Activated naive CD4-positive, alpha-beta T cell treated with anti-CD3 and anti-CD28 coated beads, Interleukin-2, amount 10 ng/mL, durations not matched to agents 7 days and 5 days (primary cell): ENCODE results near the gene CPEB2.
"Not testable (repeated sequence)": the region's sequence is repeated elsewhere in the genome, so short reads cannot be mapped to it uniquely, and the experiment has no call there.

Experiments
- CTCF ChIA-PET: fragments of 350-600 bp; sonication (Branson Sonifier 250); formaldehyde crosslinking; loops from one replicate; lab custom pipeline; 2021; ENCODE audit warnings: antibody characterized with exemption; lab: Charles Lee
- DNase-seq: peaks from one replicate; pipeline ENCODE4 v3.0.0-alpha.2; 2020
- H3K27ac Mint-ChIP-seq: one replicate; pipeline ENCODE4 v1.8.0; 2021; ENCODE audit warnings: mild to moderate bottlenecking, moderate library complexity, mixed read lengths
- H3K27me3 Mint-ChIP-seq: one replicate; pipeline ENCODE4 v1.8.0; 2021; ENCODE audit warnings: mild to moderate bottlenecking, mixed read lengths
- H3K36me3 Mint-ChIP-seq: one replicate; pipeline ENCODE4 v1.8.0; 2021; ENCODE audit warnings: mixed read lengths
- H3K4me1 Mint-ChIP-seq: one replicate; pipeline ENCODE4 v1.8.0; 2021; ENCODE audit warnings: mixed read lengths
- H3K4me3 Mint-ChIP-seq: one replicate; pipeline ENCODE4 v1.8.0; 2021; ENCODE audit warnings: mild to moderate bottlenecking, moderate library complexity, mixed read lengths
- H3K9me3 Mint-ChIP-seq: one replicate; pipeline ENCODE4 v1.8.0; 2021; ENCODE audit warnings: mixed read lengths

Gene CPEB2

DNA sequence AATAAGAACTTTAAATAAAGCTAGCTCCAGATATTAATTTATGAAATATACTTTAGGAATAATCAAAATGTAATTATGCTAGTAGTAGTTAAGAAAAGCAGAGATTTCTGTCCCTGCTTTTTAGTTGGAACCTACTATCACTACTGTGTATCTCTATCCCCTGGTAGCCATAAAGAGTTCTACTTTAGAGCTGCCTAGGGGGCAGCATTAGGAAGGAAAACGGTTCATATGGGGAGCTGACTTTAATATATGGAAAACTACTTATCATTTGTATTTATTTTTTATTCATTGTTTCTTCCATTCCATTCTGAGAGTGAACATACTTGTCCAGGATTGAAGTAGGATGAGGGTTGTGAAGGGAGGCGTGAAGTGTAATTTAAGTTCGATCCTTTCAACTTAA is 40.9 kb downstream of the CPEB2 start:
- Mint-ChIP-seq H3K9me3 (no peaks in the 10 kb centered on the region), H3K4me1 (no peaks in the 10 kb centered on the region), H3K36me3 (peaks cover 10% of the 10 kb centered on the region), H3K27ac (no peak overlapping the region), H3K4me3 (no peak overlapping the region), H3K27me3 (no peaks in the 10 kb centered on the region)
- CTCF ChIA-PET = no interaction called here
- DNase-seq = no peak

DNA sequence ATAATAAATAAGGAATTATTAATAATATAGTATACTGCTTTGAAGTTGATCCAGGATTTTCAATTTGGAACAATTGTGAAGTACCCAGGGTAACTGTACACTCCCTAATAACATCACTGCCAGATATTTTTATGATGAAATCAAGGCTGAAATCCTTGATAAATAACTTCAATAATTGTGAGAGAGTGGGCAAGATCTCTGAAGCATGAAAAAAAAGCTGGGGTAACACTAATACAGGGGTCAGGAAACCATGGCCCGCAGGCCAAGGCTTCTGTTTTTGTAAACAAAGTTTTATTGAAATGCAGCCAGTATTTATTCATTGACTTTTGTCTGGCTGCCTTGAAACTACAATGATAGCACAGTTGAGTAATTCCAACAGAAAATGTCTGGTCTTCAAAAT is 41.6 kb downstream of the CPEB2 start:
- no peak overlapping the region for H3K4me3 Mint-ChIP-seq
- CTCF ChIA-PET = no interaction called here
- peaks cover 8% of the 10 kb centered on the region for H3K36me3 Mint-ChIP-seq
- no peak overlapping the region for H3K27ac Mint-ChIP-seq
- no peak for DNase-seq
- no peaks in the 10 kb centered on the region for H3K27me3 Mint-ChIP-seq
- no peaks in the 10 kb centered on the region for H3K4me1 Mint-ChIP-seq
- no peaks in the 10 kb centered on the region for H3K9me3 Mint-ChIP-seq

DNA sequence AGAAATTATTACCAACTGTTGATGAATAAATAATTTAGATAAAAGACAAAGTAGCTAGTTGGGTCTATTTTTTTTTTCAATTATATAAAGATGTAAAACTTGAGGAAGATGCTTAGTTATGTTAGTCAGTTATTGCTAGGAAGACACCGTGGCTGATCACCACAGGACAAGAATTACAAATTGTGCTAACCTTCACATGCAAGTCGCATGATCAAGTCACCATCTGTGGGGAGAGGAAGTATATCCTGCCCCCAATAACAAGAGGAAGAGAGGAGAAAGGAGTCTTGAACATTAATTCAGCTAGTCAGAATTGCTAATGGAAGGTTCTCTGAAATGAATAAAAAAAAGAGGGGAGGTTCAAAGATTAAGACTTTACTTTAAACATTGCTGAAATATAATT is 52.3 kb downstream of the CPEB2 start:
- Mint-ChIP-seq H3K27me3 (no peaks in the 10 kb centered on the region), H3K27ac (no peak overlapping the region), H3K4me3 (no peak overlapping the region), H3K4me1 (peaks cover 2% of the 10 kb centered on the region), H3K36me3 (peaks cover 35% of the 10 kb centered on the region), H3K9me3 (no peaks in the 10 kb centered on the region)
- no peak for DNase-seq
- CTCF ChIA-PET = interaction anchor here (0.5 to 1.5 kb wide), 2 partner anchors 15 to 405 kb away, joined by 3 to 5 read pairs; no protein-coding TSS in a partner anchor

DNA sequence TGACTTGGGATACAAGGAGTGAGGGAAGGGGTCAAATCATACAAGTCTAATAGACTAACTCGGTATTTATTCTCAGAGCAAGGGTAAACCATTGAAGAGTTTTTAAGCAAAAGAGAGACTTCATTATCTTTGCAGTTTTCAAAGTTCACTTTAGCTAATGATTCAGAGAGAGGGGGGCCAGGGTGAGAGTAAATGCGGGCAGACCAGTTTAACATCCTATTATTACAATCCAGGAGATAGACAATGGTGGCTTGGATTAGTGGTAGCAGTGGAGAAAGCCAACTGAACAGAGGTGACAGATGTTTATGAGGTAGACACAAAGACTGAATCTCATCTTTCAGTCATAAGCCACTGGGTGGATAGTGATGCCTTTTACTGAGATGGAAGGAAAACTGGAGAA is 57.9 kb downstream of the CPEB2 start:
- CTCF ChIA-PET = no interaction called here
- H3K4me1 Mint-ChIP-seq = no peaks in the 10 kb centered on the region

DNA sequence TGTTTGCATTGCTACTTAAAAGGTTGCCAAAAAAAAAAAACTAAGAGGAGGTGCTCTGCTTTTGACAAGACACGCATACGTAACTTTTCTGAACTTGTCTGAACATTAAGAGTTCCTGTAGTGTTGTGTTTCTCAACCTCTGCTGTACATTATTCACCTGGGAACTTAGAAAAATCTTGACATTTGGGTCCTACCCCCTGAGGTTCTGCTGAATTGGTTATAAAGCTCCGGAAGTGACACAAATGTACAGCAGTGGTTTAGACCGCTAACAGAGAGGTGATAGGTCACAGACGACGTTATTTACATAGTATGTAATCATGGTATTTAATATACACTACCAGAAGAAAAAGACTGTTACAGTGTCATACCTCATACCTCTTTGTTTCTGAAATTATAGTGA is 61.1 kb downstream of the CPEB2 start:
- Mint-ChIP-seq H3K27ac (no peak overlapping the region), H3K27me3 (no peaks in the 10 kb centered on the region), H3K4me1 (no peaks in the 10 kb centered on the region), H3K9me3 (no peaks in the 10 kb centered on the region), H3K36me3 (peaks cover 30% of the 10 kb centered on the region), H3K4me3 (no peak overlapping the region)
- no peak for DNase-seq
- CTCF ChIA-PET = no interaction called here

More for the DNA sequence above, 57.9 kb downstream of the CPEB2 start:
- Mint-ChIP-seq H3K27me3 (no peaks in the 10 kb centered on the region), H3K27ac (no peak overlapping the region), H3K4me3 (no peak overlapping the region), H3K9me3 (no peaks in the 10 kb centered on the region), H3K36me3 (peaks cover 26% of the 10 kb centered on the region)
- DNase-seq = no peak

DNA sequence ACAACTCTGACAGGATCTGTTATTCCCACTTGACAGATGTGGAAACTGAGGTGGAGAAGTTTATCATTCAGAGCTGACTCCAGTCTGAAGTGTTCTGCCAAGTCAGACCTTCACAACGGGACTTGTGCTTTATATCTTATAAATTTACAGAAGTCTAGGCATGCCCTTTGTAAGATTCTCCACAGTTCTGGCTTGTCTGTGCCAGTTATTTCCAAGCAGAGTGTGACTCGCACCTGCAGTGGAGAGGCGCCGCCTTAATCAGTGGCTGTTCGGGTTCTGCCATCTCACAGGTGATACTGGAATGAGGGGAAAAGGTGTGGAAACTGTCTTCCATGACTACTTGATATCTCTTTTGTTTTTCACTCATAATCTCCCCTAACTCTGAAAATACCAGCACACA is 63.2 kb downstream of the CPEB2 start:
- Mint-ChIP-seq H3K27me3 (no peaks in the 10 kb centered on the region), H3K27ac (no peak overlapping the region), H3K36me3 (peaks cover 26% of the 10 kb centered on the region), H3K9me3 (no peaks in the 10 kb centered on the region), H3K4me1 (no peaks in the 10 kb centered on the region), H3K4me3 (no peak overlapping the region)
- no peak for DNase-seq
- CTCF ChIA-PET = no interaction called here

DNA sequence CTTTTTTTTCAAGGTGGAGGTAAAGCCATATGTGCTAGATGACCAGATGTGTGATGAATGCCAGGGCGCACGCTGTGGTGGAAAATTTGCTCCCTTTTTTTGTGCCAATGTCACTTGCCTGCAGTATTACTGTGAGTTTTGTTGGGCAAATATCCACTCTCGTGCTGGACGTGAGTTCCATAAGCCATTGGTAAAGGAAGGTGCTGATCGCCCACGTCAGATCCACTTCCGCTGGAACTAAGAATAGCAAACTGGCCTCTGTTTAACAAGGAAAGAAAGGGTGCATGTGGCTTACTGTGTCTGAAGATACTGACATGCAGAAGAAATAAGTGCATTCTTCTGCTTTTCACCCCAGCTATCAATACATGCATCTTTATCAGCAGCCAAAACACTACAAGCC is 63.9 kb downstream of the CPEB2 start:
- H3K27ac Mint-ChIP-seq = no peak overlapping the region

DNA sequence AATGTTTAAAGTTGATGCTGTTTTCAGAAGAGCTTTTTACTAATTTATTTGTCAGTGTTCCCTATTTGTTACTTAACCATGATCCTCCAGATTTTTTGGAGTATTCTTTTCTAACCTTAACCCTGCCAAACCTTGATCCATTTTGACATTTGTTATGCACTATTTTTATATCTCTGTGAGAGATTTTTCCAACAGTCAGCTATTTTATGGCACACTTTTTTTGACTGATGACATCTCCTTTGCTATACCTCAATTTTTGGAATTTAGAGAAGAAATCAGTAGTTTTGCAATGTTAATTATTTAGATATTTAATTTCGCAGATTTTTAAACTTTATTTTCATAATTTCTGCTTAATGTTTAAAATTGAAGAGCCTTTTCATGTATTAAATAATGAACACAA is 66.0 kb downstream of the CPEB2 start:
- CTCF ChIA-PET = no interaction called here
- no peaks in the 10 kb centered on the region for H3K27me3 Mint-ChIP-seq

More for the DNA sequence above, 63.9 kb downstream of the CPEB2 start:
- Mint-ChIP-seq H3K9me3 (no peaks in the 10 kb centered on the region), H3K4me3 (no peak overlapping the region), H3K4me1 (no peaks in the 10 kb centered on the region), H3K27me3 (no peaks in the 10 kb centered on the region), H3K36me3 (peaks cover 29% of the 10 kb centered on the region)
- DNase-seq = no peak
- CTCF ChIA-PET = no interaction called here

DNA sequence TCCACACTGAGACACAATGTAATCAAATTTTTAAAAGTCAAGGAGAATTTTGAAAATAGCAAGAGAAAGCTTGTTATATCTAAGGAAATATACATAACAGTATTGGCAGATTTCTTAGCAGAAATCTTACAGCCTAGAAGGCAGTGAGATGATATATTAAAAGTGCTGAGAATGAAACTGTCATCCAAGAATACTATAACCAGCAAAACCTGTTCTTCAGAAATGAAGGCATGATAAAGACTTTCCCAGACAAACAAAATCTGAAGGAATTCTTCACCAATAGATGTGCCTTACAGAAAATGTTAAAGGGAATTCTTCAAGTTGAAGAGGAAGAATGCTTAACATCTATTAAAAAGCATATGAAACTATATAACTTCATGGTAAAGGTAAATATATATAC is 73.6 kb downstream of the CPEB2 start:
- H3K27me3 Mint-ChIP-seq = peaks cover 3% of the 10 kb centered on the region
- H3K4me3 Mint-ChIP-seq = no peak overlapping the region
- peaks cover 5% of the 10 kb centered on the region for H3K9me3 Mint-ChIP-seq
- no peak for DNase-seq
- CTCF ChIA-PET = no interaction called here
- H3K27ac Mint-ChIP-seq = no peak overlapping the region
- peaks cover 5% of the 10 kb centered on the region for H3K36me3 Mint-ChIP-seq
- H3K4me1 Mint-ChIP-seq = no peaks in the 10 kb centered on the region

More for the DNA sequence above, 66.0 kb downstream of the CPEB2 start:
- Mint-ChIP-seq H3K4me1 (no peaks in the 10 kb centered on the region), H3K4me3 (no peak overlapping the region), H3K9me3 (peaks cover 2% of the 10 kb centered on the region), H3K27ac (no peak overlapping the region), H3K36me3 (peaks cover 29% of the 10 kb centered on the region)
- no peak for DNase-seq

DNA sequence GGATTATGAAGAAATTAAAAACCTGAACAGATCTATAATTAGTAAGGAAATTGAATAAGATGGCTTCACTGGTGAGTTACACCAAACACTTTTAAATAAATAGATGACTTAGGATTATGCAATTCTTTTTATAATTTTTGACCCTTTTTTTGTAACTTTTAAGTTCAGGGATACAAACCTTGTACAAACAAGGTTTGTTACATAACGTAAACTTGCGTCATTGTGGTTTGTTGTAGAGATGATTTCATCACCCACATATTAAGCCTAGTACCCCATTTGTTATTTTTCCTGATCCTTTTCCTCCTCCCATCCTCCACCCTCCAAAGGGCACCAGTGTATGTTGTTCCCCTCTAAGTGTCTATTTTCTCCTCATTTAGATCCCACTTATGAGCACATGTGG is 75.7 kb downstream of the CPEB2 start:
- CTCF ChIA-PET = no interaction called here
- peaks cover 4% of the 10 kb centered on the region for H3K9me3 Mint-ChIP-seq
- DNase-seq = no peak
- H3K36me3 Mint-ChIP-seq = no peaks in the 10 kb centered on the region
- no peaks in the 10 kb centered on the region for H3K4me1 Mint-ChIP-seq
- H3K27me3 Mint-ChIP-seq = peaks cover 3% of the 10 kb centered on the region
- H3K27ac Mint-ChIP-seq = no peak overlapping the region
- no peak overlapping the region for H3K4me3 Mint-ChIP-seq

DNA sequence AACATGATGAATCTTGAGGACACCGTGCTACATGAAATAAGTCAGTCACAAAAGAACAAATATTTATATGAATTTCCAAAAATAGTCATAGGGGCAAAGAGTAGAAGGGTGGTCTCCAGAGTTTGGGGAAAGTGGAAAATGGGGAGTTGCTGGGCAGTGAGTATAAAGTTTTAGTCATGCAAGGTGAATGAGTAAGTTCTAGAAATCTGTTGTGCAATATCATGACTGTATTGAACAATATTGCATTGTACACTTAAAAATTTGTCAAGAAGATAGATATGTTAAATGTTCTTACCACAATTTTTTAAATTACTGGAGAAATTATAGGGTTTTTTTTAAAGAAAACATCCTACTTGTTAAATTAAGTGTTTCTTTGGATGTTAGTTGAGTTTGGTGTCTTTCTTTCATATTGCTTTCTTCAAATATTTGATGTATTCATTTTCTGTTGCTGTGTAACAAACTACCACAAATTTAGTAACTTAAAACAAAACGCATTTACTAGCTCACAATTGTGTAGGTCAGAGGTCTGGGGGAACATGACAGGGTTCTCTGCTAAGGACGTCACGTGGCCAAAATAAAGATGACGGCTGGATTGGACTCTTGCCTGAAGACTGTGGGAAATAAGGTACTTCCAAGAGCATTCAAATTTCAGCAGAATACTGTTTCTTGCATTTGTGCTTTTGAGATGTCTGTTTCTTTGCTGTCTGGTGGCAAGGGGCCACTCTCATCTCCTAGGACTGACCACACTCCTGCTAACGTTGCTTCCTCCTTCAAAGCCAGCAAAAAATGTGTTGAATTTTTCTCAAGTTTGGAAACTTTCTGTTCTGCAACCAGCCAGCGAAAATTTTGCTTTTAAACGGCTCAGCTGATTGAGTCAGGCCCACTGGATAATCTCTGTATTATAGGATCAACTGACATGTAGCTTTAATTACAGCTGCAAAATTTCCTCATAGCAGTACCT is 76.7 kb downstream of the CPEB2 start:
- Mint-ChIP-seq H3K36me3 (no peaks in the 10 kb centered on the region), H3K9me3 (peaks cover 4% of the 10 kb centered on the region), H3K4me3 (no peak overlapping the region), H3K4me1 (no peaks in the 10 kb centered on the region), H3K27me3 (peaks cover 6% of the 10 kb centered on the region), H3K27ac (no peak overlapping the region)
- CTCF ChIA-PET = no interaction called here
- no peak for DNase-seq

DNA sequence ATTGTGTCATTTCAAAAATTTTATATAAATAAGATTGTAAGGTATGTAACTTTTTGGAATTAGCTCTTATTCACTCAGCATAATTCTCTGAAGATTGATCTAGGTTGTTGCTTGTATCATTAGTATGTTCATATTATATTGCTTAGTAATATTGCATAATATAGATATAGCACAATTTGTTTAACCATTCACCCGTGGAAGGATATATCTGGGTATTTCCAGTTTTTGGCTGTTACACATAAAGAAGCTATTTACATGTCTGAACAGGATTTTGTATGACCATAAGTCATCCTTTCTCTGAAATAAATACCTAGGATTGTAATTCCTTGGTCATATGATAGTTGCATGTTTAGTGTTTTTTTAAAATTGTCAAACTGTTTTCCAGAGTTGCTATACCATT is 82.5 kb downstream of the CPEB2 start:
- H3K36me3 Mint-ChIP-seq = no peaks in the 10 kb centered on the region
- no peak overlapping the region for H3K4me3 Mint-ChIP-seq
- peaks cover 6% of the 10 kb centered on the region for H3K27me3 Mint-ChIP-seq
- no peak overlapping the region for H3K27ac Mint-ChIP-seq
- H3K4me1 Mint-ChIP-seq = no peaks in the 10 kb centered on the region
- H3K9me3 Mint-ChIP-seq = no peaks in the 10 kb centered on the region
- CTCF ChIA-PET = no interaction called here
- no peak for DNase-seq

DNA sequence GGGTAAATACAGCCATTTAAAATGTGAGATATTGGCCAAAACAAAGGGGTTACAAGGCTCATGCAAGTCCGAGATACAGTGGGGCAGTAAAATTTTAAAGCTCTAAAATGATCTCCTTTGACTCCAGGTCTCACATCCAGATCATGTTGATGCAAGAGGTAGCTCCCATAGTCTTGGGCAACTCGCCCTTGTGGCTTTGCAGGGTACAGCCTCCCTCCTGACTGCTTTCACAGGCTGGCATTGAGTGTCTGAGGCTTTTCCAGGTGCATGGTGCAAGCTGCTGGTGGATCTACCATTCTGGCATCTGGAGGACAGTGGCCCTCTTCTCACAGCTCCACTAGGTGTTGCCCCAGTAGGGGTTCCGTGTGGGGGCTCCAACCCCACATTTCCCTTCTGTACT is 83.5 kb downstream of the CPEB2 start:
- H3K36me3 Mint-ChIP-seq, H3K4me3 Mint-ChIP-seq, H3K4me1 Mint-ChIP-seq, DNase-seq, H3K9me3 Mint-ChIP-seq, CTCF ChIA-PET, H3K27ac Mint-ChIP-seq, H3K27me3 Mint-ChIP-seq: not testable (repeated sequence)

DNA sequence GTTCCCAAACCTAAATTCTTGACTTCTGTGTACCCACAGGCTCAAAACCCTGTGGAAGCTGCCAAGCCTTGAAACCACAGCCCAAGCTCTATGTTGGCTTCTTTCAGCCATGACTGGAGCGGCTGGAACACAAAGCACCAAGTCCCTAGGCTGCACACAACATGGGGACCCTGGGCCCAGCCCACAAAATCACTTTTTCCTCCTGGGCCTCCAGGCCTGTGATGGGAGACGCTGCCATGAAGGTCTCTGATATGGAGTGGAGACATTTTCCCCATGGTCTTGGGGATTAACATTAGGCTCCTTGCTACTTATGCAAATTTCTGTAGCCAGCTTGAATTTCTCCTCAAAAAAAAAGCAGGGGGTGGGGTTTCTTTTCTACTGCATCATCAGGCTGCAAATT is 84.0 kb downstream of the CPEB2 start:
- H3K27ac Mint-ChIP-seq, H3K27me3 Mint-ChIP-seq, H3K4me3 Mint-ChIP-seq, CTCF ChIA-PET, H3K36me3 Mint-ChIP-seq, H3K4me1 Mint-ChIP-seq, DNase-seq, H3K9me3 Mint-ChIP-seq: not testable (repeated sequence)

DNA sequence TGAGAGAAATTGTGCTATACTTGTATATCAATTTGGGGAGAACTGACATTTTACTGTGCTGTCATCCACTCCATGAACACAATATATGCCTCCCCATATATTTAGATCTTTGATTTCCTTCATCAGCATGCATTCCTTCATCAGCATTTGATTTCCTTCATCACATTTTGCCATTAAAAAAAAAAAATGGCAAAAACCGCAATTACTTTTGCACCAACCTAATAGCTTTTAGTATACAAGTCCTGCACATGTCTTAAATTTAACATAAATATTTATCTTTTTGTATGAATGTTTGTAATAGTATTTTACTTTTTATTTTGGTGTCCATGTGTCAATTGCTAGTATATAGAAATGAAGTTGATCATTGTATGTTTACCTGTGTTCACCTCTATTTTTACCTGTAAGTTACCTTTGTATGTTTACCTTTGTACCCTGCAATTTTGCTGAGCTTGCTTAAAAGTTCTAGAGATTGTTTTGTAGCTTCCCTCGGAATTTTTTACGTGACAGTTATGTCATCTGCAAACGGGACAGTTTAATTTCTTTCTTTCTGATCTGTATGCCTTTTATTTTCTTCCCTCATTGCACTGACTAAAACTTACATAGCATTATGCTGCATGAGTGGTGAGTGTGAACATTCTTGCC is 86.2 kb downstream of the CPEB2 start:
- CTCF ChIA-PET = no interaction called here
- no peak for DNase-seq
- Mint-ChIP-seq H3K36me3 (no peaks in the 10 kb centered on the region), H3K4me3 (no peak overlapping the region), H3K27ac (no peak overlapping the region), H3K27me3 (no peaks in the 10 kb centered on the region), H3K4me1 (no peaks in the 10 kb centered on the region), H3K9me3 (no peaks in the 10 kb centered on the region)
